Osteoblast (primary cell): Measurements from ENCODE around the gene TSEN34. TPM values are rescaled to one million over a fixed set of nuclear protein-coding genes. Genes with fewer than 3 reads are reported as not detected.
"Not testable (repeated sequence)": the region's sequence is repeated elsewhere in the genome, so short reads cannot be mapped to it uniquely, and the experiment has no call there.

Source experiments
- DNase-seq: peaks from one replicate; pipeline ENCODE4 v3.0.0; 2011; ENCODE audit warnings: low spot score, mixed read lengths; ENCODE audit not compliant: insufficient read length; ENCODE audit errors: missing footprints
- H2AFZ ChIP-seq: 2 replicates; pipeline ENCODE4 v1.6.0; 2011; ENCODE audit warnings: mild to moderate bottlenecking, low read length
- H3K27ac ChIP-seq: 2 replicates; pipeline ENCODE4 v1.5.1; 2011; ENCODE audit warnings: mild to moderate bottlenecking, low read depth, low read length, moderate library complexity
- H3K27me3 ChIP-seq: 2 replicates; pipeline ENCODE4 v1.6.0; 2012; ENCODE audit warnings: mild to moderate bottlenecking, control low read depth, inconsistent platforms, low read length, moderate library complexity; ENCODE audit not compliant: insufficient read depth
- H3K36me3 ChIP-seq: 2 replicates; pipeline ENCODE4 v1.5.1; 2011; ENCODE audit warnings: mild to moderate bottlenecking, low read length, control low read depth, moderate library complexity; ENCODE audit not compliant: insufficient read depth
- H3K4me1 ChIP-seq: 2 replicates; pipeline ENCODE4 v1.5.1; 2011; ENCODE audit warnings: mild to moderate bottlenecking, low read length, control low read depth, moderate library complexity; ENCODE audit not compliant: insufficient read depth
- H3K4me2 ChIP-seq: 2 replicates; pipeline ENCODE4 v1.6.0; 2011; ENCODE audit warnings: mild to moderate bottlenecking, low read length; ENCODE audit not compliant: insufficient read depth
- H3K4me3 ChIP-seq: fragments of 200-600 bp; sonication (generic); 3 replicates; pipeline ENCODE4 v1.5.1; 2012; ENCODE audit warnings: mild to moderate bottlenecking, low read length, inconsistent platforms; ENCODE audit not compliant: insufficient read depth
- H3K79me2 ChIP-seq: 2 replicates; pipeline ENCODE4 v1.6.0; 2012; ENCODE audit warnings: mild to moderate bottlenecking, low read length, control low read depth, inconsistent platforms; ENCODE audit not compliant: insufficient read depth
- H3K9me3 ChIP-seq: 2 replicates; pipeline ENCODE4 v1.5.1; 2011; ENCODE audit warnings: low read depth, low read length, control low read depth
- H4K20me1 ChIP-seq: 2 replicates; pipeline ENCODE4 v1.6.0; 2012; ENCODE audit warnings: mild to moderate bottlenecking, low read length, control low read depth; ENCODE audit not compliant: insufficient read depth
- CTCF ChIP-seq: IDR thresholded peaks from 2 replicates; pipeline ENCODE4 v1.5.1; 2011; ENCODE audit warnings: mild to moderate bottlenecking, low read depth, low read length, moderate library complexity; ENCODE audit errors: extremely low read depth
- total RNA-seq: library from RNA; depleted of rRNA; stranded (reverse); fragments of >200 nt; gene quantifications from 2 replicates; pipeline ENCODE4 v1.2.3, GENCODE V29; 2012

TSEN34 gene
- total RNA-seq, 1 donor = 73.1 TPM

- H3K4me1 ChIP-seq = no peaks in the 10 kb centered on the region
- no peaks in the 10 kb centered on the region for H3K79me2 ChIP-seq
- no peak overlapping the region for H3K27ac ChIP-seq
- no peaks in the 10 kb centered on the region for H4K20me1 ChIP-seq
- H3K9me3 ChIP-seq = no peaks in the 10 kb centered on the region
- no peak overlapping the region for H3K4me3 ChIP-seq
- no peaks in the 10 kb centered on the region for H3K36me3 ChIP-seq
- peaks cover 2% of the 10 kb centered on the region for H3K27me3 ChIP-seq
- DNase-seq = peak; percentile 17
- no peak overlapping the region for H2AFZ ChIP-seq
- no peak overlapping the region for H3K4me2 ChIP-seq
- TF ChIP-seq CTCF = no peak
Observed at GRCh38 chr19:54230031-54230430, 38.9 kb downstream of the TSEN34 start.

- peak; percentile 91 for DNase-seq
- no peak overlapping the region for H3K4me2 ChIP-seq
- H3K27me3 ChIP-seq = peaks cover 2% of the 10 kb centered on the region
- no peaks in the 10 kb centered on the region for H3K79me2 ChIP-seq
- no peaks in the 10 kb centered on the region for H3K9me3 ChIP-seq
- H4K20me1 ChIP-seq = no peaks in the 10 kb centered on the region
- H3K27ac ChIP-seq = no peak overlapping the region
- no peak overlapping the region for H3K4me3 ChIP-seq
- H2AFZ ChIP-seq = no peak overlapping the region
- no peaks in the 10 kb centered on the region for H3K36me3 ChIP-seq
- TF ChIP-seq CTCF = peak; percentile 91
- H3K4me1 ChIP-seq = no peaks in the 10 kb centered on the region
Observed at GRCh38 chr19:54231077-54231931, 40.2 kb downstream of the TSEN34 start.

GRCh38 chr19:54233941-54234340 is 42.8 kb downstream of the TSEN34 start:
- H3K27me3 ChIP-seq = peaks cover 4% of the 10 kb centered on the region
- H2AFZ ChIP-seq = no peak overlapping the region
- peak; percentile 19 for DNase-seq
- no peaks in the 10 kb centered on the region for H3K79me2 ChIP-seq
- no peak for TF ChIP-seq CTCF
- no peaks in the 10 kb centered on the region for H3K4me1 ChIP-seq
- no peaks in the 10 kb centered on the region for H4K20me1 ChIP-seq
- H3K27ac ChIP-seq = no peak overlapping the region
- H3K4me3 ChIP-seq = no peak overlapping the region
- H3K9me3 ChIP-seq = no peaks in the 10 kb centered on the region
- H3K4me2 ChIP-seq = no peak overlapping the region
- no peaks in the 10 kb centered on the region for H3K36me3 ChIP-seq

GRCh38 chr19:54239491-54240371 is 48.6 kb downstream of the TSEN34 start:
- H2AFZ ChIP-seq, H3K4me3 ChIP-seq, DNase-seq, H4K20me1 ChIP-seq, H3K36me3 ChIP-seq, H3K4me1 ChIP-seq, H3K27me3 ChIP-seq, H3K27ac ChIP-seq, H3K4me2 ChIP-seq, H3K9me3 ChIP-seq, H3K79me2 ChIP-seq: not testable (repeated sequence)

GRCh38 chr19:54240372-54241336 is 49.5 kb downstream of the TSEN34 start:
- H3K9me3 ChIP-seq, H3K27me3 ChIP-seq, H3K4me2 ChIP-seq, H2AFZ ChIP-seq, H3K36me3 ChIP-seq, H3K4me1 ChIP-seq, H4K20me1 ChIP-seq, H3K79me2 ChIP-seq, H3K27ac ChIP-seq, DNase-seq, H3K4me3 ChIP-seq: not testable (repeated sequence)

- not testable (repeated sequence) for H3K9me3 ChIP-seq, DNase-seq, H2AFZ ChIP-seq, H3K36me3 ChIP-seq, H3K4me1 ChIP-seq, H3K4me2 ChIP-seq, H3K4me3 ChIP-seq, H4K20me1 ChIP-seq, H3K79me2 ChIP-seq, H3K27ac ChIP-seq, H3K27me3 ChIP-seq
Observed at GRCh38 chr19:54242234-54242633, 51.1 kb downstream of the TSEN34 start.
